Endothelial cell of umbilical vein (primary cell): ENCODE measurements around the gene SMAD1. TPM values are rescaled to one million over a fixed set of nuclear protein-coding genes. Genes with fewer than 3 reads are reported as not detected.

ENCODE experiments used
- BruUV-seq: library from RNA; stranded (reverse); fragments of 400-500 nt; replicated peaks from 2 replicates; lab custom pipeline; 2021; lab: Mats Ljungman, UMichigan
- CTCF ChIA-PET: fragments of 300-600, 350-600 bp; sonication (Branson Sonifier 250); formaldehyde crosslinking; loops from one replicate; lab custom pipeline; 2021; ENCODE audit warnings: antibody characterized with exemption, inconsistent platforms; lab: Charles Lee
- POLR2A ChIA-PET: fragments of 300-600, 350-600 bp; sonication (Branson Sonifier 250); formaldehyde crosslinking; loops from one replicate; lab custom pipeline; 2021; ENCODE audit warnings: antibody characterized with exemption, inconsistent platforms; lab: Charles Lee
- DNase-seq: peaks from one replicate; pipeline ENCODE4 v3.0.0-alpha.2; 2011; ENCODE audit warnings: low read depth, low spot score
- FAIRE-seq: peaks from 2 replicates; lab custom pipeline; 2011; peaks lifted over from hg19 to GRCh38; lab: Jason Lieb, UNC
- H2AFZ ChIP-seq: 2 replicates; pipeline ENCODE4 v1.6.0; 2012; ENCODE audit warnings: low read depth, low read length, control low read depth, inconsistent platforms
- H3K27ac ChIP-seq: 2 replicates; pipeline ENCODE4 v1.5.1; 2011; ENCODE audit warnings: low read depth, mild to moderate bottlenecking, control low read depth, low read length, moderate library complexity; ENCODE audit not compliant: insufficient read depth
- H3K27me3 ChIP-seq, 2 experiments: 2 replicates each; pipeline versions ENCODE4 v1.6.0 to v1.6.1; 2011; ENCODE audit warnings: low read length in 2 of 2, mixed read lengths in 1 of 2; ENCODE audit not compliant: control insufficient read depth in 2 of 2, insufficient read depth in 2 of 2
- H3K36me3 ChIP-seq, 2 experiments: 2 replicates in 1 of 2; 3 replicates in 1 of 2; pipeline ENCODE4 v1.5.1; 2011; ENCODE audit warnings: low read length in 2 of 2, mild to moderate bottlenecking in 1 of 2, moderate library complexity in 1 of 2; ENCODE audit not compliant: control insufficient read depth in 2 of 2, insufficient read depth in 2 of 2; ENCODE audit errors: extremely low read depth in 1 of 2
- H3K4me1 ChIP-seq: 3 replicates; pipeline ENCODE4 v1.5.1; 2011; ENCODE audit warnings: mild to moderate bottlenecking, low read length; ENCODE audit not compliant: control insufficient read depth, insufficient read depth; ENCODE audit errors: extremely low read depth
- H3K4me2 ChIP-seq: 2 replicates; pipeline ENCODE4 v1.6.1; 2011; ENCODE audit warnings: low read length, control low read depth, mixed read lengths; ENCODE audit not compliant: insufficient read depth
- H3K4me3 ChIP-seq, 3 experiments: fragments of 200-600 bp in 1 of 3; sonication (generic), shearing (Covaris generic) in 1 of 3; replicated peaks in 1 of 3; 2 replicates each; pipeline ENCODE4 v1.5.1; 2011 to 2016; ENCODE audit warnings: control low read depth in 3 of 3, low read length in 3 of 3, mild to moderate bottlenecking in 2 of 3, inconsistent platforms in 1 of 3, low read depth in 1 of 3, moderate library complexity in 1 of 3; ENCODE audit not compliant: insufficient read depth in 1 of 3
- H3K79me2 ChIP-seq: 2 replicates; pipeline ENCODE4 v1.6.0; 2012; ENCODE audit warnings: low read length, inconsistent platforms; ENCODE audit not compliant: control insufficient read depth, insufficient read depth
- H3K9ac ChIP-seq: replicated peaks from 2 replicates; pipeline ENCODE3; 2011; ENCODE audit warnings: low read length, control low read depth; ENCODE audit not compliant: insufficient read depth; ENCODE audit errors: extremely low read depth
- H3K9me1 ChIP-seq: replicated peaks from 3 replicates; pipeline ENCODE4 v1.6.0; 2011; ENCODE audit warnings: mild to moderate bottlenecking, low read length; ENCODE audit not compliant: control insufficient read depth, insufficient read depth; ENCODE audit errors: extremely low read depth
- H3K9me3 ChIP-seq: replicated peaks from 2 replicates; pipeline ENCODE4 v1.5.1; 2012; ENCODE audit warnings: low read length, inconsistent platforms; ENCODE audit not compliant: control insufficient read depth, insufficient read depth
- H4K20me1 ChIP-seq: replicated peaks from 2 replicates; pipeline ENCODE3; 2011; ENCODE audit warnings: mild to moderate bottlenecking, low read length; ENCODE audit not compliant: control insufficient read depth, insufficient read depth; ENCODE audit errors: extremely low read depth
- CTCF ChIP-seq, 2 donors: IDR thresholded peaks; 1 replicate in 1 of 2; 2 replicates in 1 of 2; pipeline ENCODE4 v1.5.1; 2011; ENCODE audit warnings: low read length in 2 of 2, mild to moderate bottlenecking in 2 of 2, moderate library complexity in 2 of 2, control low read depth in 1 of 2, inconsistent platforms in 1 of 2, low read depth in 1 of 2; ENCODE audit not compliant: insufficient read depth in 1 of 2; ENCODE audit errors: extremely low read depth in 1 of 2
- EZH2 ChIP-seq: IDR thresholded peaks from 2 replicates; pipeline ENCODE4 v1.6.1; 2012; ENCODE audit warnings: borderline replicate concordance, low read depth, mild to moderate bottlenecking, moderate library complexity, low read length, inconsistent platforms; ENCODE audit not compliant: severe bottlenecking
- FOS ChIP-seq: IDR thresholded peaks from 2 replicates; pipeline ENCODE4 v1.6.1; 2011; ENCODE audit warnings: mild to moderate bottlenecking, low read length, moderate library complexity, borderline replicate concordance; ENCODE audit not compliant: insufficient read depth
- GATA2 ChIP-seq: IDR thresholded peaks from 2 replicates; pipeline ENCODE4 v1.7.0; 2011; ENCODE audit warnings: low read depth, mild to moderate bottlenecking, moderate library complexity, mixed read lengths, low read length; ENCODE audit not compliant: insufficient read length, insufficient read depth
- JUN ChIP-seq: IDR thresholded peaks from 2 replicates; pipeline ENCODE4 v1.6.1; 2011; ENCODE audit warnings: borderline replicate concordance, low read depth; ENCODE audit not compliant: insufficient read length, insufficient read depth
- MAX ChIP-seq: IDR thresholded peaks from 2 replicates; pipeline ENCODE4 v1.6.1; 2011; ENCODE audit not compliant: insufficient read depth, insufficient read length
- MYC ChIP-seq: IDR thresholded peaks from one replicate; pipeline ENCODE4 v1.6.1; 2011; ENCODE audit warnings: mild to moderate bottlenecking, low read depth, low read length
- POLR2A ChIP-seq: IDR thresholded peaks from 2 replicates; pipeline ENCODE4 v1.6.1; 2012; ENCODE audit warnings: low read depth, mild to moderate bottlenecking, control low read depth, low read length
- POLR2AphosphoS5 ChIP-seq: IDR thresholded peaks from 2 replicates; pipeline ENCODE4 v1.6.1; 2012; ENCODE audit warnings: low read depth, mild to moderate bottlenecking, control low read depth, low read length, moderate library complexity; ENCODE audit not compliant: insufficient read depth
- dilution Hi-C: fragments of 300-500 bp; cut with MboI; formaldehyde crosslinking; loops from one replicate; pipeline ENCODE4 v1.15.0; 2019; ENCODE audit warnings: low sequenced_read_pairs; ENCODE audit not compliant: extremely low pct_ligation_motif_present
- intact Hi-C: fragments of 100-400 bp; cut with micrococcal nuclease; formaldehyde crosslinking; loops from one replicate; pipeline ENCODE4 v1.10.0; 2022
- polyA plus RNA-seq, 4 experiments: library from polyadenylated mRNA; depleted of rRNA in 3 of 4; stranded (reverse) in 3 of 4; unstranded in 1 of 4; fragments of >200 nt; gene quantifications; 2 replicates each; pipeline versions ENCODE4 v1.2.1 to v1.2.3, GENCODE V29; 2011 to 2012; ENCODE audit warnings: missing spikeins in 1 of 4
- total RNA-seq: library from RNA; stranded (reverse); gene quantifications from 2 replicates; pipeline ENCODE4 v1.2.3, GENCODE V29; 2021

Gene SMAD1
- total and polyA plus RNA-seq, 2 donors (not counting 3 experiments of a cell fraction or from before 2014, with no cell fraction given), result 101 to 116 TPM

- DNase-seq, result peak; percentile 7
- no peaks in the 10 kb centered on the region for H3K36me3 ChIP-seq
- no peak overlapping the region for H2AFZ ChIP-seq
- H4K20me1 ChIP-seq, result no peaks in the 10 kb centered on the region
- H3K9me1 ChIP-seq, result no peaks in the 10 kb centered on the region
- no peak for FAIRE-seq
- peak overlapping the region; percentile 50 for H3K4me2 ChIP-seq
- no peak overlapping the region for H3K27ac ChIP-seq
- POLR2A ChIA-PET, result no interaction called here
- H3K79me2 ChIP-seq, result no peaks in the 10 kb centered on the region
- no peaks in the 10 kb centered on the region for H3K9me3 ChIP-seq
- intact Hi-C loops, result loop anchor here (2.0 kb wide), 1 partner anchor 28 kb away; the partner anchor contains the start of gene SMAD1
- dilution Hi-C loops, result loop anchor here (25.0 kb wide), 1 partner anchor 216 kb away; no protein-coding TSS in a partner anchor
- no peak overlapping the region for H3K4me3 ChIP-seq
- no TSS peak for BruUV-seq
- H3K9ac ChIP-seq, result no peak overlapping the region
- CTCF ChIA-PET, result interaction anchor here (0.8 to 1.6 kb wide), 2 partner anchors 26 to 156 kb away, joined by 3 to 6 read pairs; no protein-coding TSS in a partner anchor
- TF ChIP-seq MYC (no peak), EZH2 (no peak), JUN (no peak), POLR2AphosphoS5 (no peak), POLR2A (no peak), CTCF (IDR thresholded peaks at IDR 0.05; ENCODE audit: extremely low read depth in 1 of 2, insufficient read depth in 1 of 2, low read depth in 1 of 2, low read length in 2 of 2) (no peak), GATA2 (no peak), FOS (no peak), MAX (no peak)
- H3K4me1 ChIP-seq, result peaks cover 20% of the 10 kb centered on the region
- H3K27me3 ChIP-seq, result peaks cover 0 to under 1% of the 10 kb centered on the region in 2 experiments
Observed at GRCh38 chr4:145453163-145453520, 28.5 kb upstream of the SMAD1 start.
